Endothelial cell (in vitro differentiated cells): ENCODE data around the gene LINGO3. TPM values are rescaled to one million over a fixed set of nuclear protein-coding genes. Genes with fewer than 3 reads are reported as not detected.

Experiments used
- DNase-seq: peaks from one replicate; pipeline ENCODE4 v3.0.0; 2021; ENCODE audit warnings: low spot score
- H3K27ac Mint-ChIP-seq: one replicate; pipeline ENCODE4 v1.8.0; 2021; ENCODE audit warnings: mixed read lengths, inconsistent platforms; ENCODE audit not compliant: unreplicated experiment
- H3K27me3 Mint-ChIP-seq: one replicate; pipeline ENCODE4 v1.8.0; 2021; ENCODE audit warnings: mild to moderate bottlenecking, moderate library complexity, mixed read lengths, inconsistent platforms; ENCODE audit not compliant: unreplicated experiment
- H3K36me3 Mint-ChIP-seq: one replicate; pipeline ENCODE4 v1.8.0; 2021; ENCODE audit warnings: mild to moderate bottlenecking, low read depth, mixed read lengths, inconsistent platforms; ENCODE audit not compliant: unreplicated experiment
- H3K4me1 Mint-ChIP-seq: one replicate; pipeline ENCODE4 v1.8.0; 2021; ENCODE audit warnings: mild to moderate bottlenecking, mixed read lengths, inconsistent platforms; ENCODE audit not compliant: unreplicated experiment
- H3K4me3 Mint-ChIP-seq: one replicate; pipeline ENCODE4 v1.8.0; 2021; ENCODE audit warnings: mild to moderate bottlenecking, mixed read lengths, inconsistent platforms; ENCODE audit not compliant: unreplicated experiment
- H3K9me3 Mint-ChIP-seq: one replicate; pipeline ENCODE4 v1.8.0; 2021; ENCODE audit warnings: mixed read lengths, inconsistent platforms; ENCODE audit not compliant: unreplicated experiment
- CTCF ChIP-seq: fragments of 200-600 bp; sonication (generic); IDR thresholded peaks from one replicate; pipeline ENCODE4 v1.5.0; 2021; ENCODE audit warnings: antibody characterized with exemption; ENCODE audit not compliant: unreplicated experiment
- total RNA-seq: library from RNA; stranded (reverse); fragmentation: NEBNext Ultra II Directional; extraction: Animal tissue kit (Norgen Biotek cat#: 25700); gene quantifications from one replicate; pipeline ENCODE4 v1.2.1, GENCODE V29; 2021; ENCODE audit not compliant: unreplicated experiment

Gene LINGO3
- total RNA-seq, 1 donor from 2014 or later, result not detected

- Mint-ChIP-seq H3K36me3 (peaks cover 11% of the 10 kb centered on the region), H3K27ac (peak overlapping the region; percentile 61), H3K4me1 (peaks cover 12% of the 10 kb centered on the region), H3K27me3 (peaks cover 17% of the 10 kb centered on the region), H3K9me3 (no peaks in the 10 kb centered on the region), H3K4me3 (peak overlapping the region; percentile 92)
- TF ChIP-seq CTCF, result no peak
- no peak for DNase-seq
These were observed 36.5 kb downstream of the LINGO3 start for GRCh38 chr19:2271234-2272103.

GRCh38 chr19:2270423-2271233 is 37.3 kb downstream of the LINGO3 start:
- Mint-ChIP-seq H3K9me3 (no peaks in the 10 kb centered on the region), H3K4me3 (peak overlapping the region; percentile 97), H3K4me1 (peaks cover 15% of the 10 kb centered on the region), H3K27ac (no peak overlapping the region), H3K27me3 (peaks cover 17% of the 10 kb centered on the region), H3K36me3 (peaks cover 11% of the 10 kb centered on the region)
- DNase-seq, result peak; percentile 51
- no peak for TF ChIP-seq CTCF

GRCh38 chr19:2270157-2270422 is 37.9 kb downstream of the LINGO3 start:
- Mint-ChIP-seq H3K4me3 (peak overlapping the region; percentile 97), H3K9me3 (no peaks in the 10 kb centered on the region), H3K36me3 (peaks cover 11% of the 10 kb centered on the region), H3K27me3 (peaks cover 17% of the 10 kb centered on the region), H3K4me1 (peaks cover 15% of the 10 kb centered on the region), H3K27ac (peak overlapping the region; percentile 72)
- no peak for TF ChIP-seq CTCF
- DNase-seq, result no peak

GRCh38 chr19:2269244-2270156 is 38.5 kb downstream of the LINGO3 start:
- Mint-ChIP-seq H3K36me3 (peaks cover 11% of the 10 kb centered on the region), H3K4me3 (peak overlapping the region; percentile 97), H3K27me3 (peaks cover 17% of the 10 kb centered on the region), H3K9me3 (no peaks in the 10 kb centered on the region), H3K27ac (peak overlapping the region; percentile 72), H3K4me1 (peaks cover 15% of the 10 kb centered on the region)
- TF ChIP-seq CTCF, result no peak
- peak; percentile 99 for DNase-seq
